Glomerular endothelial cell (primary cell): ENCODE measurements around the gene MYO9A. TPM values are rescaled to one million over a fixed set of nuclear protein-coding genes. Genes with fewer than 3 reads are reported as not detected.

Source experiments
- DNase-seq: peaks from one replicate; pipeline ENCODE4 v3.0.0-alpha.2; 2011; ENCODE audit warnings: low read depth, low spot score; ENCODE audit errors: extremely low read depth
- total RNA-seq: library from RNA; depleted of rRNA; stranded (reverse); fragments of >200 nt; gene quantifications from 2 replicates; pipeline ENCODE4 v1.2.3, GENCODE V29; 2015

Gene MYO9A
- total RNA-seq, 1 donor from 2014 or later: 44.6 TPM

DNA sequence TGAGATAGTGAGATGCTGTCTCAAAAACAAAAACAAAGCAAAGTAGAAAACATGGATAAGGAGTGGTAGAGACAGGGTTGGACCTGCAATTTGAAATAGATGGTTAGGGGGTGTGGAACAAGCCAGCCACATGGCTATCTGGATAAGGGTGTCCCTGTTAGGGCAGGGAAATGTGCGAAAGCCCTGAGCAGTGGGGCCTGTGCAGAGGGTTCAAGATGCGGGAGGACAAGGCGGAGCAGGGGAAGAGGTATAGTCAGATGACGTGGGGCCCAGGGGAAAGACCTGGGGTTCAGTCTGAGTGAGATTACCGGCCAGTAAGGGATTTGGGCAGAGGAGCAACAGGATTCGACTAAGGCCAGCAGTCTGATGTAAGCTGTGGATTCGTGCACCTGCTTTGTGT, 326.0 kb downstream of the MYO9A start:
- DNase-seq: no peak

DNA sequence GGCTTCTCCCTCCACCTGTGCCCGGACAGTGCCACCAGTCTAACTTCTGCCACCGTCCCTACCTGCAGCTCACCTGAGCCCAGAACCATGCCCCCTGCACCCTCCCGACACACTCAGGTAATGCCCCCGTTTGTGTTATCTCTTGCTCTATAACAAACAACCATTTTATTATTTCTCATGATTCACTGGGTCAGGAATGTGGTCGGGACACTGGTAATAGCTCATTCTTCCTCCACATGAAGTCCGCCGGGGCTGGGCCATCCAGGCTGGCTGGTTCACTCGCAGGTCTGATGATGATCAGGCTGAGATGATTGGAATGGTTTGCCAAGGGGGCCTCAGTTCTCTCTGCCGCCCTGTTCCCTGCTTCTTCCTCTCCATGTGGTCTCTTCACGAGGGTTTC, 327.9 kb downstream of the MYO9A start:
- no peak for DNase-seq

DNA sequence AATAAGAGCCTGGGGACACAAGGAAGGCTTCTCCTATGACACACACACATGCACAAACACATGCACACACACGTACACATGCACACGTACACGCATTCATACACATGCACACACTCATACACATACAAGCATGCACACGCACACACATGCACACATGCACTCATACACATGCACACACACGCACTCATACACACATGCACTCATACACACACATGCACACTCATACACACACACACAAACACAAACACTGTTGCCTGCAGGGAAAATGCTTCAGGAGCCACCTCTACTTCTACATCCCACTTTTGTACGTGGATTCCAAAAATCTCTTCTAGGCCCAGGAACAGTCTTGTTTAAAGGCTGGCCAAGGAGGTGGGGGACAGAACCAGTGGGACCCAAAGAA, 328.3 kb downstream of the MYO9A start:
- DNase-seq: no peak

DNA sequence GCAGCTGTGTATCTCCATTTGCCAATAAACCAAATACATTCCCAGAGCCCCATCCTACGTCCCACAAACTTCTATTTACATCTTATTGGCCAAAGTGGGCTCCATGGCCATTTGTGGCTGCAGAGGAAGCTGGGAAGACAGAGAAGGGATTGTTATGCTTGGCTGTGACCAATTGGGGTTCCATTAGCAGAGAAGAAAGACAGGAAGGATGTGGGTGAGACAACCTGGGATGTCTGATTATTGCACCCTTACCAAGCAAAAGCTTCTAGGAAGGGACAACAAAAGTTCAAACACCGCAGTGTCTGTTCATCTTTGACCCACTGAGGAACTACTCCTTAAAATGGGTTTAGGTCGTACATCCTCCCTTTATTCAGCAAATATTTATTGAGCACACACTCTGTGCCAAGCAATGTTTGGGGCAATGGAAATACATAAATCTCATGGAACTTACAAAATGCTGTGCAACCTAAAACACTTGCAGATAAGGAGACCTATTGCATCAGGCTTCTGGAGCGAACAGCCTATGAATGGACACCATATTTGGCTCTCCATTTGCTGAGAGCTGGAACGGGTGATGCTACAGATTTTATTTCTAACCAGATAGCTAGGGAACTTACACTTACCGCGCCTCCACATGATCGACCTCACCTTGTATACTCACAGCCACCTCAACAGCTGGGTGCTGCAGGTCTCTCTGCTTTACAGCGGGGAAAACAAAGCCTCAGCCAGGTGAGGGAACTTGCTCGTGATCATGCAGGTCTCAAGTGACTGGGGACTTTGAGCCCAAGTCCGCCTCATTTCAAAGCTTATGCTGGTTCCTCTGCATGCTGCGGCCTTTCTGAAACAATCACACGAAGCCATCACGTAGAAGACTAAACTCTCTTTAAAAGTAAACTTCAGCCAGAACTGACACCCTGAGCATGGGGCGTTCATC, 329.0 kb downstream of the MYO9A start:
- no peak for DNase-seq

DNA sequence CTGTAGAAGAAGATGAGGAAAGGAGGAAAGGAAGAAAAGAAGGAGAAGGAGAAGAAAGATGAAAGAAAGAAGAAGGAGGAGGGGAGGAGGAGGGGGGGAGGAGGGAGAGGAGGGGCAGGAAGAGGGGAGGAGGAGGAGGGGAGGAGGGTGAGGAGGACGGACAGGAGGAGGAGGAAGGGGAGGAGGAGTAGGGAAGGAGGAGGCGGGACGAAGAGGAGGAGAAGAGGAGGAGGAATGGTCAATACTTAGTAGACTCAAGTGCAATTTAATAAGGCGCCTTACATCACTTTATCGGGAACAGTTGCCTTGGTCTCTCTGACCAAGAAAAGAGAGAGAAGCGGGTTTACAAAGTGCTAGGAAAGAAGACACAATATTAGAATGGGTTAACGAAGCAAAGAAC, 331.3 kb downstream of the MYO9A start:
- no peak for DNase-seq

DNA sequence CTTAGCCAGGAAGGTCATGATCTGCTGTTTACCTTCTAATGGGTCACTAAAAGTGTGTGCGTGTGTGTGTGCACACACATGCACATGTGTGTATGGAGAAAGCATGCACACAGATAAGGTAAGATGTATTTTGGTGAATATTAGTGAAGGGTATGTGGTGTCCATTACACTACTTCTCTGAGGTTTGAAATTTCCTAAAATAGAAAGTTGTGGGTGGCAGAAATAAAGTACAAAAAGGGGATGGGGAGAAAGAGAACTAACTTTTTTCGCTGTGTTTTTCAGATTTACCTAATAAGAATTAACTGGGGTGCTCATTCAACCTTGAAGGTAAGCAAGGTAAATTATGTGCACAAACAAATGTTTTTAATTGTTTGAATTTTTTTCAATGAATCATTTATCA, 332.0 kb downstream of the MYO9A start:
- DNase-seq: no peak

DNA sequence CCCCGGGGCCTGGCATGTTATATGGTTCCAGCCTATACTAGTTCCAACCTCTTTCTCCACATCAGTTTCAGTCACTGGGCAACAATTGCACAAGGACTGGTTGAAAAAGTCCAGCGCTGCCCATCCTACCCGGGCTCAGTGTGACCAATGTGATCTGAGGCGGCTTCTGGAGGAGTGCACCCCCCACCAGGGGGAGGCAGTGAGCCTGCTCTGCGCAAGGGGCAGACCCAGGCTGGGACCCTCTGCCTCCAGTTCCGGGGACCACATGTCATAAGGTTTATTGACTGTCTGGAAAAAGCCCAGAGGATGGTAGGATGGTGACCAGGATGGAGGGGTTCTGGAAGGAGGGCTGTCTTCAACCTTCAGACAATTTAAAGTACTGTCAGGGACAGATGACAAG, 333.2 kb downstream of the MYO9A start:
- DNase-seq: no peak

DNA sequence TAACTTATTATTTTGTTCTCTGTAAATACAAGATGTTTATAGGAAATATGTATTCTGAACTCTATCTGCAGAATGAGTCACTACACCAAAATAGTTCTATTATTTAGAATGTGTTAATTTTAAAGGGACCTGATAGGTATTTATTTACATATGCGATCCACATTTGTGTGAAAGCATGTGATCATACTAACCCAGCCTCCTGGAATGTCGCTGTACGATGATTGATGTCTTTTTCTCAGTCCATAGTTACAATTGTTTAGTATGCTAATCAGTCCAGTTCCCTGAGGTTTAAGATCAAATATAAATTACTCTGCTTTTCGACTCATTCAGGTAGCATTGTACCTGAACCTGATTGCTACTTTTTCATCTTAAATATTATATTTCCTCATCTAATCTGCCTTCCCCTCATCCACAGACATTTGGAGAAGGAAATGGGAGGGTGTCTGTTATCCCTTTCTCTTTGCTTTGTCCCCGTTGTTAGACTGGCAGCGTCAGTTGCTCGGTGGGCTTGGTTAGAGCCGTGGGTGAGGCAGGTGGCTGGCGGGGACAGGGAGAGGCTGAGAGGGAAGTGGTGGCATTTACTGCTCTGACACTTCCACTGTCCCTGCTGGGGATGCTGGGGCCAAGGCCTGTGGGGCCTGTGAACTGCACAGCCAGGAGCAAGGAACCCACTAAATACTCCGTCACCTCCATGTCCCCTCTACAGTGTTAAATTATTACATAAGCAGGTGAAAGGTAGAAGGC, 335.4 kb downstream of the MYO9A start:
- no peak for DNase-seq

DNA sequence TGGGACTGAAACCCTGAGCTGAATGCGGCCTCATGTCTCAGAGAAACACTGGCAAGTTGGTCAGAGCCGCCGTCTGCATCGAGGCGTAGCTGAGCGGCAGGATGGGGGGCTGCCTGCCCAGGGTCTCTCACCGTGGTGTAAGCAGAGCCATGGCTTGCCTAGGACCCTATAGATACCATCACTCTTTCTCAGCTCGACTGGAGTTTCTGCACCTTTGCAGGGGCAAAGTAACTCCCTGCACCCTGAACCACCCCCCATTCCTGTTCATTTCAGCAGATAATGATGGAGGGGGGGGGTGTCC, 336.0 kb downstream of the MYO9A start:
- no peak for DNase-seq

DNA sequence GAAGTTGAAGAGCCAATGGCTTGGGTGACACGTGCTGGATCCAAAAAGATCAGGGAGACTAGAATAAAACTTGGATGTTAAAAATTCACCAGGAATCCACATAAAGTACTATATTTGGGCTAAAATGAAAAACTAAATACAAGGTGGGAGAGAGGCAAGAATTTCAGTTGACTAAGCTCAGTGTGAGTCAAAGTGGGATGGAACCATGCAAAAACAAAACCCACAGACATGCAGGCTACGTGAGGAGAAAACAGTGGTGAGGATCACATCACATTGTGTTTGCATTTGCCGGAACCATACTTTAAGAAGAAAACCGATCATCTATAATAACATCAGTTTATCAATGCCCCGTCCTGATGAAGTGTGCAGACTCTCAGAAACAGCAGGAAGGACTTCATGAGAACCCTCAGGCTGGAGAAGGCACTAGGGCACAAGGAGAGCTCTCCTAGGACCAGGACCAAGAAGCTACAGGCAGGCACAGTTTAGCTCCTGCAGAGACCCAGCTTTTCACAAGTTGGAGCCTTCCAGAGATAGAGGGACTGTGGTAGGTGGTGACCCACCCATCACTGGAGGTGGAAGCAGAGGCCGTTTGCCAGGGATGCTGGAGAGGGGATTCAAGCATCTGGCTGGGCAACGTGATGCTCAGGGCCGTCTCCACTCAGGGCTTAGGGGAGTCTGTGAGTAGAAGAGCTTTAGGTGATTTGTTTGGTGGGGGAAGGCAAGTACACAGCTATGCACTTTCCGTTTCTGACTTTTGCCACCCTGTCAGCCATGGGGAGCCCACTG, 336.6 kb downstream of the MYO9A start:
- no peak for DNase-seq

DNA sequence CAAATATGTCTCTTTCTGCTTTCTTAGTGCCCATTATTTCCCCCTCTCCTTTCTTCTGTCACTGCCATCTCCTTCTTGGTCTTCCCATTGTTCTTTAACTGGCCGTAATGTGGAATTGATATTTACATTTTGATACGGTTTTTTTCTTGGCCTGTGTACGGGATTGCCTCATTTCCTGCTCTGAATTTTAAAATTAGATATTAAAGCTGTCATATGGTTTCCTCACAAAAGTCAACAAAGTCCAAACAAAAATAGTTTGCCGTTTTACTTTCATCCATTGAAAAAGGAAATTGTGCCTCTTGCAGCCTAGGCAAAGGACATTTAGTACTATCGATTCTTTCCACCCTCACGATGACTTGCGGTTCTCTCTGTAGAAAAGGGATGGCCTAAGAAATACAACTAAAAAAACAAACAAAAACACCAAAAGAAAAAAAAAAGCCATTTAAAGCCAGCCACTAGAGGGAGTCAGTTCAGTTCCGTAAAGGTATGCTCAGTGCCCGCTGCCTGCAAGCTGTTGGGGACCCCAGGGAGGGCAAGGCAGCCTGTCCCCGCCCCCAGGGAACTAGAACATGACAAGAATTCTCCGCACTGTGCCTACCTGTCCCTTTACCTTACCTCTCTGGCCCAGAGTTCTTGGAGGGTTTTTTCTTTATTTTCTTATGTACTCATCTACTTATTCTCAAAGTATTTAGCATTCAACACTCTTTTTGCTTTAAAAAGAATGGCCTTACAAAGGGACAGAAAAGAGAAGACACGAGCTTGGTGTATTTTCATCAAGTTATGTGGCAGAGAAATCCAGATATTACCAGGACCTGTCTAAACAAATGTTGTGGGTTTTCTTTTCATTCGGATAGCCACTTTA, 337.6 kb downstream of the MYO9A start:
- no peak for DNase-seq

DNA sequence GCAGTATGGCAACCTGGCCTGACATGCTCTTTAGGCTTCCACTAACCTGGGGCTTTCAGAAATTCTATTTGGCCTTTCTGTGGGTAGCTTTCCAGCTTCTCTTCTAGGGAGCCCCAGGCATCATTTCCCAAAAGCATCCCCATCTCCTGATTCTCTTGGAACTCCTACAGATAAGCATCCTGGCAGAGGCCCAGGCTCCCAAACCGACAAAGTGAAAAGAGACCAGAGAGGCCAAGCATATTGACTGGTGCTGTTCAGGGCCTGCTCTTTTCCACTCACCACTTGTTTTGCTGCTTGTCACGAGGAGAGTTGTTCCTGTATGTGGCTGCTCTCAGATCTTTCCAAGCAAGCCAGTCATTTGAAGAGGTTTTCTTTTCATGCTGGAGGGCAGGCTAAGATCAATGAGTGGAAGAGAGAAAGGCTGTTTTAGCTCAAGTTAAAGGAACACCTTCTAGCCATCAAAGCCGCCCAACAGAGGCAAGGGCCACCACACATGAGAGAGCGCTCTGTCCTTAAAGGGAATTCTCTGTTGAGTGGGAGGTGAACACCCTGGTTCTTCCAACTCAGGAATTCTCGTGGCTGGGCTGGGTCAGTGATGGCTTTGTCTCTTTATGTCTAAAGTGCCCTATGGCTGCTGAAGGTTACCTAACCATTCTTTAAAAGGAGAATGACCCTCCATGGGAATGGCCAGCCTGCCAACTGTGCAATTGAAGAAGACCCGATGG, 338.7 kb downstream of the MYO9A start:
- no peak for DNase-seq

DNA sequence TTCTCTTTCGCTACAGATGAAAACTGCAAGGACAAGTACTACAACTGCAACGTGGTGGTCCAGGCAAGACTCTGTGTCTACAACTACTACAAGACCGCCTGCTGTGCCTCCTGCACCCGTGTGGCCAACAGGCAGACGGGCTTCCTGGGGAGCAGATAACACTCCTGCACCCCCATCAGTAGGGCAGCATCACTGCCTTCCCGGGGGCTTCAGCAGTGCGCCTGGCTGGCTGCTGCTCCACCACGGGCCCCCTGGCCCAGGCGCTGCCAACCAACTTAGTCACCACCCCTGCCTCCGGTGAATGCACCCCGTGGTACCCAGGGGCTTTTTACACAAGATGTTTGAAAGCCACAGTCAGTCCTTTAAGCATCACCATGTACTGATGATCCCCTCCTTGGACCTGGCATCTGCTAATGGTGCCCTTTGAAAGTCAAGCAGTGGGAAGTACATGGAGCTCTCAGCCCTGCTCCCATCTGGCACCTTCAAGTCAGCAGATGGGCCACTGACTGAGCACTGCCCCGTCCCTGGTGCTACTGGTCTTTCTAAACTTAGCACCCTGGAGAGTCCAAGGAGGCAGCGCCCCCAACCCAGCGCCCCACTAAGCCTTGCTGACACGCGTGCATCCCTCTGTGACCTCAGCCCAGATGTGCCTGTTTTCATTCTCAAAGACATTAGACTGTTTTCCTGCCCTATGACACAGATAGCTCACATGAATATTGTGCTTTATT, 340.6 kb downstream of the MYO9A start:
- DNase-seq: no peak

DNA sequence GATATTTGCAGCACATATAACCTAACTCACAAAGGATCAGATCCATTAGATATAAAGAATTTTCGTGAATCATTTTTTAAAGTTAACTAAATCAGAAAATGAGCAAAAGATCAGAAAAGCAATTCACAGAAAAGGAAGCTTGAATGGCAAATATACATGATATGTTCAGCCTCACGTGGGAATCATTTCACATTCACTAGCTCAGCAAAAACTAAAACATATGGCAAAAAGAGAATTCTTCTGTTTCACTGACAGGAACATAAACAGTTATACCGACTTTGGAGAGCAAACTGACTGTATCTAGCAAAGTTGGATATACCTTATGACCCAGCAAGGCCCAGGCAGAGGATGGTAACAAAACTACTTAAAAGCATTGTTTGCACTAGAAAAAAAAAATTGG, 341.6 kb downstream of the MYO9A start:
- DNase-seq: no peak

DNA sequence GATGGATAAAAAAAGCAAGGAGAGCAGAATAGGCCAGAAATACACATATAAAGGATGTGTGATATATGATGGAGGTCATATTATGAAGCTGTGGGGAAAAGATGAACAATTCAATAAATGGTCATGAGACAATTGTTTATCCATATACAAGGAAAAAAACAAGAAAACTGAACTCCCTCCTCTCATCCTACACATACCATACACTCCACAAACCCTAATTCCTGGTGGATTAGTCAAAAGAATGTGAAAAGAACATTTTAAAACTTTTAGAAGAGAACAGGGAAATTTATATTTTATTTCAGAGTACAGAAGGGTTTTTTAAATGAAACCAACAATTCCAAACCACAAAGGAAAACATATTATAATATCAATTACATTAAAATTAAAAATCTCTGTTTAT, 342.1 kb downstream of the MYO9A start:
- no peak for DNase-seq

DNA sequence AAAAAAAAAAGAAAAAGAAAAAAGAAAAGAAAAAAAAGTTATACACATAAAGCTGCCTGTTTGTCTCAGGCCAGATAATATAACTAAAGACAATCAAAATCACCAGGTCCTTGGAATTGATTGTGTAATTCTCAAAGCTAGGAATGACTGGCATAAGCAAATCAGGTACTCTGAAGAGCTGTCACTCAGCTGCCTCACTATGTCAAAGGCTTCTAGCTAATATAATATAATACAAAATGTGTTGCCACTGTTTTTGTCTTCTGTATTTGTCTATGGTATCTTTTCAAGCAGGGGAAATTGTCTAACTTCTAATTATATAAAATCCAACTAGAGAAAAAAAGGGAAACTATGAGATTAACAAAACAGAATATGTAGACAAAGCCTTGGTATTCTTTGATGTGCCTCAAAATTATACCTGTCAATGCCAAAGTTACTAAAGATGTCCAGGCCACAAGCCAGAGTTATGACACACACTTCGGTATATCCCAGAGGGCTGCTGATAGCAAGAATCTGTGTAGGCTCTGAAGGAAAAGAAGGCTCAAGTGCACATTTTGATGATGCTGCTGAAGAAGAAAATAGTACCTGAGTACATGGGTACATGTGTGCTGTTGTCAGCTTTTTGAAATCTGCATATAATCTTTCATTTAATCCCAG, 344.6 kb downstream of the MYO9A start:
- DNase-seq: no peak
